HG02588 (cell line): ENCODE data around the gene THAP4.
A peak's percentile ranks its signal among the peaks of the same experiment; 100 is the strongest.

ENCODE experiments used
- ATAC-seq: cut with Tn5 transposase; IDR thresholded peaks from one replicate; pipeline ENCODE4 v1.9.1; 2021; ENCODE audit warnings: mild to moderate bottlenecking, moderate library complexity; ENCODE audit not compliant: unreplicated experiment

Gene THAP4

GRCh38 chr2:241615041-241615440 is 21.9 kb downstream of the THAP4 start:
- ATAC-seq = no peak

GRCh38 chr2:241613017-241613780 is 23.8 kb downstream of the THAP4 start:
- no peak for ATAC-seq

- no peak for ATAC-seq
These were observed 24.6 kb downstream of the THAP4 start for GRCh38 chr2:241612156-241613016.

- ATAC-seq = no peak
These were observed 25.9 kb downstream of the THAP4 start for GRCh38 chr2:241611062-241611461.

GRCh38 chr2:241609859-241610793 is 26.8 kb downstream of the THAP4 start:
- peak; percentile 86 for ATAC-seq

- no peak for ATAC-seq
These were observed 28.1 kb downstream of the THAP4 start for GRCh38 chr2:241608881-241609280.

GRCh38 chr2:241607162-241607885 is 29.6 kb downstream of the THAP4 start:
- no peak for ATAC-seq

- no peak for ATAC-seq
These were observed 30.8 kb downstream of the THAP4 start for GRCh38 chr2:241606186-241606585.

- no peak for ATAC-seq
These were observed 33.3 kb downstream of the THAP4 start for GRCh38 chr2:241603686-241604085.

- ATAC-seq = no peak
These were observed 34.2 kb downstream of the THAP4 start for GRCh38 chr2:241602720-241603119.

- ATAC-seq = no peak
These were observed 35.1 kb downstream of the THAP4 start for GRCh38 chr2:241601841-241602240.

GRCh38 chr2:241599615-241600014 is 37.3 kb downstream of the THAP4 start:
- no peak for ATAC-seq

GRCh38 chr2:241598487-241598886 is 38.5 kb downstream of the THAP4 start:
- no peak for ATAC-seq

- no peak for ATAC-seq
These were observed 38.9 kb downstream of the THAP4 start for GRCh38 chr2:241598061-241598460.

- no peak for ATAC-seq
These were observed 39.4 kb downstream of the THAP4 start for GRCh38 chr2:241597561-241597960.

GRCh38 chr2:241595600-241596140 is 41.3 kb downstream of the THAP4 start:
- ATAC-seq = no peak

- ATAC-seq = no peak
These were observed 43.7 kb downstream of the THAP4 start for GRCh38 chr2:241593271-241593670.

GRCh38 chr2:241592126-241592845 is 44.7 kb downstream of the THAP4 start:
- ATAC-seq = no peak
